GM12875 (cell line): ENCODE measurements around the gene PLOD2.

Source experiments
- H3K4me3 ChIP-seq: one replicate; pipeline ENCODE4 v1.5.1; 2011; ENCODE audit warnings: low read depth, low read length, control low read depth
- TF ChIP-seq, protein P1 (sequence below): IDR thresholded peaks from 2 replicates; pipeline ENCODE4 v1.5.1; 2011; ENCODE audit warnings: low read depth, mild to moderate bottlenecking, control low read depth, inconsistent platforms, low read length, moderate library complexity, borderline replicate concordance; ENCODE audit not compliant: insufficient read depth

Gene PLOD2

DNA sequence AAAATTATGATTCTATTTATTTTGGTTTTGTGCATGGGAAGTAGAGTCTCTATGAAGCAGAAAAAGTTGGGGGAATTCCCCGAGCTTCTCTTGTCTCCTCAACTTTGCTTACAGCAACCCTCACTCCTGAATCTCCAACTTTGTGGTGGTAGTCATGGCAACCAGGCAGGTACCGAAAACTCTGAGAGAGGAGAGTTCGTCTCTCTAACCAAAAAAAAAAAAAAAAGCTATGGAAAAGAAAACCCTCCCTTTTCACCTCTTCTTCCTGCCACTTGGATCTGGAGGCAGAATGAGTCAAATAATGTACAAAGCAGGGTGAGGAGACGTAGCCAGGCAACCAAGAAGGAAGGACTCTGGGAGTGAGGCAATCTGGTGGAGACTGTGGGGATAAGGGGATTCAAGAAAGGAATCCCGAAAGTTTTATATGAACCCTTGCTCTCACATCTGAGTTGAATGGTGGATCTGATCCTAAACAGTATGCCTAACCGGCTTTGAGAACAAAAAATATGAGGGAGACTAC lies 108.1 kb downstream of the PLOD2 start:
- H3K4me3 ChIP-seq = no peak overlapping the region
- TF ChIP-seq, protein P1, sequence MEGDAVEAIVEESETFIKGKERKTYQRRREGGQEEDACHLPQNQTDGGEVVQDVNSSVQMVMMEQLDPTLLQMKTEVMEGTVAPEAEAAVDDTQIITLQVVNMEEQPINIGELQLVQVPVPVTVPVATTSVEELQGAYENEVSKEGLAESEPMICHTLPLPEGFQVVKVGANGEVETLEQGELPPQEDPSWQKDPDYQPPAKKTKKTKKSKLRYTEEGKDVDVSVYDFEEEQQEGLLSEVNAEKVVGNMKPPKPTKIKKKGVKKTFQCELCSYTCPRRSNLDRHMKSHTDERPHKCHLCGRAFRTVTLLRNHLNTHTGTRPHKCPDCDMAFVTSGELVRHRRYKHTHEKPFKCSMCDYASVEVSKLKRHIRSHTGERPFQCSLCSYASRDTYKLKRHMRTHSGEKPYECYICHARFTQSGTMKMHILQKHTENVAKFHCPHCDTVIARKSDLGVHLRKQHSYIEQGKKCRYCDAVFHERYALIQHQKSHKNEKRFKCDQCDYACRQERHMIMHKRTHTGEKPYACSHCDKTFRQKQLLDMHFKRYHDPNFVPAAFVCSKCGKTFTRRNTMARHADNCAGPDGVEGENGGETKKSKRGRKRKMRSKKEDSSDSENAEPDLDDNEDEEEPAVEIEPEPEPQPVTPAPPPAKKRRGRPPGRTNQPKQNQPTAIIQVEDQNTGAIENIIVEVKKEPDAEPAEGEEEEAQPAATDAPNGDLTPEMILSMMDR = no peak

DNA sequence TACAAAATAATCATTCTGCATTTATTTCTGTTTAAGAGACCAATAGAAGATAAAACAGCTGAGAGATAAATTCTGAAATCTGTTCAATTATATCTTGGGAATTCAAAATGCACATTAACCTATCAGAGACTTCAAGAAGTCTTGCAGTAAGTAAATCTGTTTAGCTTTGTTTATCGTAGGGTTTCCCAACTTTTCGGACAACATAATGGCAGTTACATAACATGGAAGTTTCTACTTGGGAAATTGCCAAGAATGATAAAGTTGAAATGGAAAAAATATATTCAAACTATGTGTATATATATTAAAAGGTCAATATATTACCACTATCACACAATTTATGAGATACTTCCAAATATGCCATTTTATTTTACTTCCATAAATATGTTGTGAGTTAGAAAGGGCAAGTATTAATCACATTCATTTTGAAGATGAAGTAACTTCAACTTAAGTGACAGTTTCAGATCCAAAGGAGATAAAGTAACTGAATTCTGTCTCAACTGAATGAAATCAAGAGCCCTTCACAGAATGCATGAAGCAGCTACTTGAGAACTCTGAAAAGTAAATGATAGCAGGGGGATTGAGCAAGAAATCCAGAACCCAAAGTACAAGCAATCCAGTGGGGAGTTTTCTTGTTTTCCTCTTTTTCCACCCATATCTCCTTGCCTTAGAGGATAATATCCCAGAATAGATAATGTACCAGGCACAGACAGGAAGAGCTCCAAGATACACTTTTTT lies 108.8 kb downstream of the PLOD2 start:
- no peak overlapping the region for H3K4me3 ChIP-seq
- TF ChIP-seq, protein P1 = no peak

DNA sequence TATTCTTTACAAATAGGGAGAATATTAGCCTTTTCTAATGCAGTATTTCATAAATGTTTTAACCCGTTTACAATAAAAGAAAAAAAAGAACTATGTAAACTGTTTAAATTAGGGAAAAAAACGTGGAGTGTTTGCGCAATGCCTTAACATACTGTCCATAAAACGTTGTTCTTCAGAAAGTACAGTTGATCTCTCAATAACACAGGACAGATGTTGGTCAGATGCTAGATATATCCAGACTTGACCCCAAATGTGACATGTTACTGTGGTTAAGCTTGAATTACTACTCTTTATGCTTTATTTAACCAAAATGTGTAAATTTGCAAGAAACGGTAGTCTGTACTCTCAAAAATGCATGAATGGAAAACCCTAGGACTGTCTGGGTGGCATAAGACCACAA lies 110.3 kb downstream of the PLOD2 start:
- TF ChIP-seq, protein P1 = no peak
- no peak overlapping the region for H3K4me3 ChIP-seq

DNA sequence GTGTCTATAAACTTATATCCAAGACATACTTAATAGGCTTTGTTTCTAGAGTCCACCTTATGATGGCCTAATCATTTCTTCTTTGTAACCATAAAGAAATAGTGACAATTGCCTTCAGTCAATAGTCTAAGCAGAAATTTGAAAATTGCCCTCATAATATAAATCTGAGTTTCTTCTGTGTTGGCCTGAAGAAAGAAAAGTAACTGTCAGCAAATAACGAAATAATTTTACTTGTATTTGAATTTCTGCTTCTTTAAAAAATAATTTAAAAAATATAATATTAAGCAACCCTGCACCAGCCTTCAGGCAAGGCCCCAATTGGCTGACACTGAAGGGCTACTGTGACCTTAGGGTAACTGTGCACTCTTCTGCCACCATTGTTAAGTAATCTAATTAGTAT lies 113.5 kb downstream of the PLOD2 start:
- no peak overlapping the region for H3K4me3 ChIP-seq
- TF ChIP-seq, protein P1 = no peak

DNA sequence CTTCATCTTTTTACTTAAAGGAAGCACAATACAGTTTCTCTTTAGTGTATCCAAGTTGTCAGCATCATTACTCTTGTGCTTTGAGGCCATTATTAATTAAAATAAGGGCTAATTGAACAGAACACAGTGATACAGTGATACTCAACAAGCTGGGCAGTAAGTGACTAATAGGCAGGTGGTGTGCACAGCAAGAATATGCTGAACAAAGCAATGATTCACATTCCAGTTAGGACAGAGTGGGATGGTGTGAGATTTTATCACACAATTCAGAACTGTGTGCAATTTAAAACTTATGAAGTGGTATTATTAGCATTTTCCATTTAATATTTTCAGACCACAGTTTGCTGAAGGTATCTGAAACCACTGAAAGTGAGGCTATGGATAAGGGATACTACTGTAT lies 116.9 kb downstream of the PLOD2 start:
- H3K4me3 ChIP-seq = no peak overlapping the region
- TF ChIP-seq, protein P1 = no peak

DNA sequence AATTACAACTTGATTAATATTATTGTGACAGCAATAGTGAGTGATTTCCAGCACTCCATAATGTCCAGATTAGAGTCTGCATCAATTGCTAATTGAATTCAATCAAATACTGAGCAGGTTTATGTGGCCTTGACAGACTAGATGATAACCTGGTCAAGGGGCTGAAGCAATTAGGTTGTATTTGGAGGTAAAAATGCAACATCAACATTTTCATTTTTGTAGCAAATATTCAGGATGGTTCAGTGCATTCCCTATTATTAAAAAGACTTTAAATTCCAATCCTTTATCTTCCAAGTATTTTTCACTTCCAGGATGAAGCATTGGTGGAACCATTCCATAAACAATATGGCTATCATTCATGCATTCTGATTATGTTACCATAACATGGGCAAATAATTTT lies 120.4 kb downstream of the PLOD2 start:
- TF ChIP-seq, protein P1 = no peak
- H3K4me3 ChIP-seq = no peak overlapping the region

DNA sequence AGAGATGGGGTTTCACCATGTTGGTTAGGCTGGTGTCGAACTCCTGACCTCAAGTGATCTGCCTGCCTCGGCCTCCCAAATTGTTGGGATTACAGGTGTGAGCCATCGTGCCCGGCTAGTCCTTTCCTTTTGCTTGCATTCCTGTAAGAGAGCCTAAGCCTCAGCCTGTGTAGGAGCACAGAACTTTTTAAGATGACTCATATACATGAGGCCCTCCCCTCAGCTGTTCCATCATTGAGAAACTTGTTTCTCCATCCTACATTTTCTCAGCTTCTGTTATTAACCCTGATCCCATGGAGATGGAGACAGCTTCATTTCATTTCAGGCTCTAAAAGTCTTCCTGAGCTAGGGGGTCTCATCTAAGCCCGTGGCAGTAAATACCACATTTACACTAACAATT lies 123.3 kb downstream of the PLOD2 start:
- TF ChIP-seq, protein P1 = no peak
- no peak overlapping the region for H3K4me3 ChIP-seq
